Activated CD4-positive, CD25-positive, alpha-beta regulatory T cell treated with anti-CD3 and anti-CD28 coated beads, Interleukin-2, amount 50 U/mL, for 16 hours (primary cell): ENCODE measurements around the gene STX19.
"Not testable (repeated sequence)": the region's sequence is repeated elsewhere in the genome, so short reads cannot be mapped to it uniquely, and the experiment has no call there.

Experiments used
- DNase-seq: peaks from one replicate; pipeline ENCODE4 v3.0.0-alpha.2; 2020; ENCODE audit warnings: low read depth, low spot score

Gene STX19

GRCh38 chr3:94028093-94028837, at the start of gene STX19:
TSS of gene STX19 (minus strand) at chr3:94028597. CDS start at chr3:94015269, 13,328 bp downstream.
- no peak for DNase-seq

GRCh38 chr3:94076055-94076454, 47.7 kb upstream of the STX19 start:
- no peak for DNase-seq

GRCh38 chr3:94071713-94072284, 43.4 kb upstream of the STX19 start:
- DNase-seq = no peak

GRCh38 chr3:94070341-94070911, 42.0 kb upstream of the STX19 start:
- no peak for DNase-seq

- no peak for DNase-seq
These were observed 40.9 kb upstream of the STX19 start for GRCh38 chr3:94069194-94069813.

- no peak for DNase-seq
These were observed 38.4 kb upstream of the STX19 start for GRCh38 chr3:94066506-94067500.

GRCh38 chr3:94065819-94066480, 37.6 kb upstream of the STX19 start:
- DNase-seq = no peak

GRCh38 chr3:94065122-94065521, 36.7 kb upstream of the STX19 start:
- no peak for DNase-seq

- no peak for DNase-seq
These were observed 36.0 kb upstream of the STX19 start for GRCh38 chr3:94064243-94064860.

GRCh38 chr3:94063496-94064119, 35.2 kb upstream of the STX19 start:
- DNase-seq = no peak

- DNase-seq = peak; percentile 72
These were observed 34.4 kb upstream of the STX19 start, which contains the start of the genes DHFR2 and NSUN3 for GRCh38 chr3:94062513-94063404. TSS of gene DHFR2 (minus strand) at chr3:94062916. CDS start at chr3:94061511, 1,405 bp downstream. TSS of gene NSUN3 (plus strand) at chr3:94063061. CDS start at chr3:94063127, 66 bp downstream.

- DNase-seq = no peak
These were observed 32.9 kb upstream of the STX19 start for GRCh38 chr3:94061297-94061696.

GRCh38 chr3:94050546-94050945, 22.1 kb upstream of the STX19 start:
- no peak for DNase-seq

GRCh38 chr3:94049267-94049666, 20.9 kb upstream of the STX19 start:
- DNase-seq = no peak

- no peak for DNase-seq
These were observed 18.1 kb upstream of the STX19 start for GRCh38 chr3:94046533-94046932.

- DNase-seq = not testable (repeated sequence)
These were observed 15.9 kb upstream of the STX19 start for GRCh38 chr3:94044100-94044936.

GRCh38 chr3:94043285-94043684, 14.9 kb upstream of the STX19 start:
- DNase-seq = no peak
